ENCODE results near the gene MILR1.
"Not testable (repeated sequence)": the region's sequence is repeated elsewhere in the genome, so short reads cannot be mapped to it uniquely, and the experiment has no call there.

Gene MILR1

DNA sequence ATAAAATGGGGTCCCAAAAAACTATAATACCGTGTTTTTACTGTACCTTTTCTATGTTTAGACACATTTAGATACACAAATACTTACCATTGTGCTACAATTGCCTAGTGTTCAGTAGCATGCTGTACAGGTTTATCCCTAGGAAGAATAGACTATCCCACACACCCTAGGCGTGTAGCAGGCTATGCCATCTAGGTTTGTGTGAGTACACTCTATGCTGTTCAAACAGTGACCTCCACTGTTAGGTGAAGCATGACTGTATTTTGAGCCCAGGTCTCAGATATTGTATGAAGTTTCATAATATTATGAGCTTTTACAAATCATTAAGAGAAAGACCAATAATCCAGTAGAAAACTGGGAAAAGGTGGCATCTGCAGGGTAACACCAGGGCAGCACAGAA is 23.6 kb downstream of the MILR1 start:
- no peak for DNase-seq

DNA sequence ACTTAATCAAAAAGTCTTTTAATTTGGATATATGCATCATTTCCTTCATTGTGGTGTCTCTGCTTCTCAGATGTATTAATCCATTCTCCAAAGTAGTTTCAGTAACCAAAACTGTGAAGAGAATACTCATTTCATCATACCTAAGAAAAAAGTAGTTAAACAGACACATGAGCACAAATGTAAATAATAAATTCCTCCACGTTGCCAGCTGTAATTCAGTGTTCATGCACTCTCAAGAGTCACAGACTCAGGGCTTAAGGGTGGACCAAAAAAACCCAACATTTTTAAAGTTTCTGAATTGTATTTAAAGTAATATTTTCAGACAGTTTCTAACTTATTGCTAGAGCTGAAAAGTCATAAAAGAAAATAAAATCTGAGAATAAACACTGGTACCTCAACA is 28.9 kb downstream of the MILR1 start:
- DNase-seq, result no peak

DNA sequence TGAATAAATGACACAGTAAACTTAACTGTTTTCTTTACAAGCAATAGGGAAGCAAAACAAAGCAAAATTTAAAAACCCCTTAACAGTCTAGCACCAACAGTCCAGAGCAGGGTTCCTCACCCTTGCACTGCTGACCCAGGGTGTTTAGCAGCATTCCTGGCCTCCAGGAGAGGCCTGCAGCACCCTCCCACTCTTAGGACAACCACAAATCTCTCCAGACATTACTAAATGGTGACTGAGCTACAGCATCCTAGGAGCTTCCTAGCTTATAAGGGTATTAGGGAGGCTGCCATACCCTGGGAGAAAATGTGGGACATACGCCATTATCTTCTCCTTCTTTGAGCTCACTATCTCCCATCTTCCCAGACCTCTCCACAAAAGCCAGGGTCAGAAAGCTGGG is 32.0 kb downstream of the MILR1 start:
- no peak for DNase-seq

DNA sequence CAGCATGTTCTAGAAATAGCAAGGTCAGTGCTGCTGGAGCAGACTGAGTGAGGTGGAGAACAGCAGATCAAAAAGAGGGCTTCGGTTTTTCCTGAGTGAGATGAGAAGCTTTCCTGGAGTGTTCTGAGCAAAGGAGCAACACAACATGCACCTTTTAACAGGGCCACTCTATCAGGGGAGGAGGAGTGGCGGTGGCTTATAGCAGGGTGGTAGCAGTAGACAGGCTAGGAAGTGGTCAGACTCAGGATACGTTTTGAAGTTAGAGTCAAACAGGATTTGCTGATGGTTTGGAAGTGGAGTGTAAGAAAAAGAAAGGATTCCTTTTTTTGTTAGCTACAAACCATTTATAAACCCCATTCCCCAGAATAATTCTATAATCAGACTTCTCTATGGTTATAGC is 35.5 kb downstream of the MILR1 start:
- no peak for DNase-seq

DNA sequence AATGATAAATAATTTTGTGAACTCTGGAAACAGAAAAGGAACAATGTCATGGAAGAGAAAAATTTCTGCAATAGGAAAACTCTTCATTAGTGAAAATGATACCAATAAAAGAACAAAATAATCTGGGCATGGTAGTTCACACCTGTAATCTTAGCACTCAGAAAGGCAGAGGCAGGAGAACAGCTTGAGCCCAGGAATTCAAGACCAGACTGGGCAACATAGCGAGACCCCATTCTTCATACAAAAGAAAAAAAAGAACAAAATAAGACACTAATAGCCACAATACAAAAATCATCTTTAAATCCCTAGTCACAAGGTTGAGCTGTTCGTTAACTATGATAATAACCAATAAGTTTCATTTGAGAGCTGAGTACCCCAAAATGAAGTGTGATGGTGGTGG is 39.4 kb downstream of the MILR1 start:
- DNase-seq, result no peak

DNA sequence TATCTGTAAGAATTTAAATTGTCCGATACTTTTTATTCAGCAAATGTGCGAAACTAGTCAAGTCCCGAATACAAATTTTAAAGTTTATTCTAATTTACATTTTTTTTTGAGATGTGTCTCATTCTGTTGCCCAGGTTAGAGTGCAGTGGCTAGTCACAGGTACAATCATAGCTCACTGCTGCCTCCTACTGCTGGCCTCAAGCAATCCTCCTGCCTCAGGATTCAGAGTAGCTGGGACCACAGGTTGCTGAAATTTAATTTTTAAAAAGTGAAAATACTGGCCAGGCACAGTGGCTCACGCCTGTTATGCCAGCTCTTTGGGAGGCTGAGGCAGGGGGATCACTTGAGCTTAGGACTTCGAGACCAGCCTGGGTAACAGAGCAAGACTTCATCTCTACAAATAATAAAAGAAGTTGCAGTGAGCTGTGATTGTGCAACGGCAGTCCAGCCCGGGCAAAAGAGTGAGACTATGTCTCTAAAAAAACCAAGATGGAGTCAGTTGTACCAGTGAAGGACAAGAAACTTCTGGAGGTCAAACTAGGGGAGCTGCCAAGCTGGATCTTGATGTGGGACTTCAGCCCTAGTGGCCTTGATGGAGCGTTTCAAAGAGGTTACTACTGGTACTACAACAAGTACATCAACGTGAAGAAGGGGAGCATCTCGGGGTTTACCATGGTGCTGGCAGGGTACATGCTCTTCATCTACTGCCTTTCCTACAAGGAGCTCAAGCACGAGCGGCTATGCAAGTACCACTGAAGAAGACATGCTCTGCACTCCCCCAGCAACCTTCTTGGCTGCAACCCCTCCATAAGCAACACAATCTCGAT is 42.3 kb downstream of the MILR1 start:
- peak in 1 of 2 experiments; percentile 9 for DNase-seq

DNA sequence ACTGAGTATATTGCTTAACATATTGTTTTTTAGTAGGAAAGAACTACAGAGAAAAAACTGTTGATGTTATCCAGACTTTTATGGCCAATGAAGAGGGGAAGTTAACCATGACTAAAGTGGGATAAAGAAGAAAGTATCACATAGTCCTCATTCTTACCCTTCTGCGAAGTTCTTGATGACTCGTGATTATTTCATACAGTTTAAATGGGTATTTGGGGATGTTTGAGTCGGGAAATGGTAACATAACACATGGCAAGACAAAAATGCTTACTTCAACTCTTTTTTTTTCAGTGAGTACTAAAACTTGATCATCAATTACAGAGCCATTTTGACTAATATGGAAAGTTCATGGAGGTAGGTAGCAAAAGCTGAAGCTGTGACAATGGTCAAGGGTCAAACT is 43.1 kb downstream of the MILR1 start:
- DNase-seq, result no peak

DNA sequence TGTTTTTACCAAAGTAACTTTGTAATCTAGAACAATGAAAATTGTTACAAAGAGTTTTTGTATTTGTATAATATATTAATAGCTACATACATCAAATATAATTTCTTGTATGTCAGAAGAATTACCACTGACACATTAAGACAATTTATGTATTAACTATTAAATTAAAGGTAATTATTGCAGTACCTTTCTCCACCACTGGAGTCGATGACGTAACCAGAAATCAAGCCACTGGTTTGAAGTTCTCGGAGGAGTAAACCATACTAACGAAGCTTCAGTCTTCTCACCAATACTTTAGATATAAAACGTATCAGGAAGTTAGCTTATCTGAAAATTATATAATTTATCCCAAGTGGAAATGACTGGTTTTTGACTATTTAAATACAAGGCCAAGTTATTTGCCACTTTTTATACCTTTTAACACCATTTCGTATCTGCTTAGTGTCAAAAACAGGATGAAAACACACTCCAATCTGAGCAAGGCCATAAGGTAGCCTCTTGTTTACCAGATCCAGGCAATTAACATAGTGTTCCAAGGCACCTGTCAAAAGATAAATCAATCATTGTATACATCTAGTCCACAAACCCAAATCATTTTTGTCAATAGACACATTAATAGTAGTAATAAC is 43.7 kb downstream of the MILR1 start:
- DNase-seq, result peak in 1 of 2 experiments; percentile 35

DNA sequence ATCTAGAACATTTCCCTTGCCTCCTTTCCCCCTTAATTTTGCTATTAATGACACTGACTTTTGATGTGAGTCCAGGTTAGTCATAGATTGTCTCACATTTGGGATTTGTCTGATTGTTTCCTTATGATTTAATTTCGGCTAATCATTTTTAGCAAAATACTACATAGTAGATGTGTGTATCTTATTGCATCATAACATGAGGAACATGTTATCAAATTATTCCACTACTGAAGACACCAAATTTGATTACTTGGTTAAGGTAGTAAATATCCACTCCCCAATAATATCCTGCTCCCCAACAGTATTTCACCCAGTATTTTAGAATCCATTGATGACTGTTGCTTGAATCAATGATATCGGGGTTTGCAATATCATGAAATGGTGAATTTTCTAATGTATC is 45.2 kb downstream of the MILR1 start:
- DNase-seq, result no peak

DNA sequence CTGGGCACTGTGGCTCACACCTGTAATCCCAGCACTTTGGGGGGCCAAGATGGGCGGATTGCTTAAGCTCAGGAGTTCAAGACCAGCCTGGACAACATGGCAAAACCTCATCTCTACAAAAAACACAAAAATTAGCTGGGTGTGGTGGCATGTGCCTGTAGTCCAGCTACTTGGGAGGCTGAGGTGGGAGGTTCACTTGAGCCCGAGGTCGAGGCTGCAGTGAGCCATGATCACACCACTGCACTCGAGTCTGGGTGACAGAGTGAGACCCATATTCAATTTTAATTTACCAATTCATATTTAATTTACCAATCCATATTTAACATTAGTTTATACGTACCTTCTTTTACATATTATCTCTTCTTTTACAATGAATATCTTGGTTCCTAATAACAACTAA is 46.4 kb downstream of the MILR1 start:
- DNase-seq, result not testable (repeated sequence)

DNA sequence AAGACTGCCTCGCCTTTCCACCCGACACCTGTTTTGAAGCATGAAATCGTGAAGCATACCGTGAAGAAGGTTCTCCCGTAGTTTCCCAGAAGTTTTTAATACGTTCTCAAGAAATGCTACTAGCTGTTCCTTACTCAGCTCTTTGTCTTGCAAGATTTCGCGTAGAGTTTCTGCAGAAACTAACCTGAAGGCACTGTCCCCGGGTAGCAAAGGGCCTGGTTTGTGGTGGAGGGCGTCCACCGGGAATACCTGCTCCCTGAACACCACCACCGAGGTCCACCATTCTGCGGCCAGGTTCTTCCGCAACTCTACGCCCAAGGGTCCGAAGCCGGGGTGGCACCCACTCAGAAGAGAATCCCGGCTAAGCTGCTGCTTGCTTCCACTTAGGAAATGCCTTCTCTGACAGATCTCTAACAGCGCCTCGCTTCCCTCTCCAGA is 47.5 kb downstream of the MILR1 start:
- peak; percentile 65 to 76 for DNase-seq

DNA sequence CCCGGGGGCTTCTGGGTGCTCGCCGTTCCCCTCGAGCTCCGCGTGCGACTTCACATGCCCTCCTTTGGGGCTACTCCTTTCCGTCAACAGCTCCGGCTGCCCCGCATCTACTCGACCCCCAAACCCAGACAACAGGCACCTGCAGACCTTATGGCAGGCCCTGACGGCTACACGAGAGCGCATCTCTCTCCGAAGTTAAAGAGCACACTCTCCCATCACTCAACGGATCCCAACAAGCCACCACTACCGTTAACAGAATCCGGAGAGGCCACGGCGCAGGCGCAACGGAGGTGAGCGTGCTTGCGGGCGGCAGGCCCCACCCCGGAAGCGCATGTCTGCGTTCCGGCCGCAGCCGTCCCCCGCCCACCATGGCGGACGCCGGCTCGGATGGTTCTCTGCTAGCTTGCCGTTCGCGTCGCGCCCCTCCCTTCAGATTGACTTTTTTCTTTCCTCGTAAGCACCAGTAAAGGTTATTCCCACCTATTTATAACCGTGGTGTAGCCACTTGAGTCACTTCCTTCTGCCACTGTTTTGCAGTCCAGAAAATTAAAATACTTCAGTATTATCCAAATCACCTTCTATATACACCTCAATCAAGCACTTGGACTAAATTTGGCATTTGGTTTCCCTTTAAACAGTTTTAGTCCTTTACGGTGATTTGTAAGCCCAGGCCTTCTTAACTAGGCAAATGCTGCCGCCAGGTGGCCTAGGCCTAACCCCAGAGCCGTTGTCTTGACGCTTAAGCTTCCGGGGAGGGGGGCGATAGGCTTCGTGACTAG is 48.1 kb downstream of the MILR1 start, which contains the start of gene POLG2:
POLG2 (minus strand) TSS at position 269 of the 779 bp plus-strand sequence; CDS start at position 183, 86 bp downstream.
- peak; percentile 91 to 94 for DNase-seq

DNA sequence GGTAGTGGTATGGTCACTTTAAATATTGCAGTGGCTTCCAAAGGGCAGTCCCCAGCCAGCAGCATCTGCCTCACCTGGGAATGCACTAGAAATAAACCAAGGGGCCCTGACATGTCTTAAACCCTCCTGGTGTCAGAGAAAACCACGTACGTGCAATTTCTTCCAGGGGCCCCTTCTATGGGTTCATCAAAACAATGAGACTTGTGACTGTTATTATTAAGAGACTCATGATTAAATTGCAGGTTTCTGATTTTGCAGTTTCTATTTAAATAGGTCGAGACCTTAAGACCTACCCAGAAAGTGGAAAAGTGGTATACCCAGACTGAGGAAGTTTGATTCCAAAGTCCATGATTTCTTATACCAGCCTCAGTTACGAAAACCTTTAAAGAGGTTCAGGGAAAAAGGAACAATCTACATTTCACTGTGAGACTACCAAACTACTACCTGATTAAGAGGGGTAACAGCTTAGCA is 48.7 kb downstream of the MILR1 start:
- DNase-seq, result no peak

DNA sequence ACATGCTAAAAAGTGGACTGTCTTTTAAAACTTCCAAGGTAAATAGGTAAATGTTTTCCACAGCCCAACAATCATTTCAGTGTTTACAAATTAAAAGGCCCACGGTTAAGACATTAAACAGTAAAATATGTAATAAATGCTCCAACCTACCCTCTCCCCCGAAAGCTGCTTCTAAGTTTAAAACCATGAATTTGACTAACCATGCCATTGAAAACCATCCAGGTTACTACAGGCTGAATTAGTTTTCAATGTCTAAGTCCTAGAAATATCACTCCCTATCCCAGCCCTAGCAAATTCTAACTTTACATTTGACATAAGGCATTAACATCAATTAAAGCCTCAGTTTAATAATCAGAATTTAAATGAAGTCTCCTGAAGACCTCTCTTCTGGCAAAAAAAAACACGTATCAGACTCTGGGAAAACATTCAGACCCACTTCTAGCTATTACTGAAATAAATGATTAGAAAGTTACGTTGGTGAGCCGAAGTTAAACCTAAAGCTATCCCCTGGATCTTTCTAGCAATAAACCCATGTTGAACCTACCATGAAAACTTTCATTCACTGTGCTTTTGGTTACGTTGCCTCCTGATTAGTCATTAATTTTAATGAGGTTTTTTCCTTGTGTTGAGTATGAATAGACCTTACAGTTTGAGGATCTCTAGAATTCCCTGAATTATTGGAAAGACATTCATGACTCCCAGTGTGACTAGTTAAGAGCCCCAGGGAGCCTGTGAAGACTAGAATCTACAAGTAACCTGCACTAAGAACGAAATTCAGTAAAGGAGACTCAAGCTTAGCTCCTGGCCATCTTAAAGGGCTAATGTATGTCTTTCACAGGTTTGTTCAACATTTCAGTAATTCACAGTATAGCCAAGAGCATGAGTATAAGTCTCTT is 49.6 kb downstream of the MILR1 start:
- DNase-seq, result no peak

DNA sequence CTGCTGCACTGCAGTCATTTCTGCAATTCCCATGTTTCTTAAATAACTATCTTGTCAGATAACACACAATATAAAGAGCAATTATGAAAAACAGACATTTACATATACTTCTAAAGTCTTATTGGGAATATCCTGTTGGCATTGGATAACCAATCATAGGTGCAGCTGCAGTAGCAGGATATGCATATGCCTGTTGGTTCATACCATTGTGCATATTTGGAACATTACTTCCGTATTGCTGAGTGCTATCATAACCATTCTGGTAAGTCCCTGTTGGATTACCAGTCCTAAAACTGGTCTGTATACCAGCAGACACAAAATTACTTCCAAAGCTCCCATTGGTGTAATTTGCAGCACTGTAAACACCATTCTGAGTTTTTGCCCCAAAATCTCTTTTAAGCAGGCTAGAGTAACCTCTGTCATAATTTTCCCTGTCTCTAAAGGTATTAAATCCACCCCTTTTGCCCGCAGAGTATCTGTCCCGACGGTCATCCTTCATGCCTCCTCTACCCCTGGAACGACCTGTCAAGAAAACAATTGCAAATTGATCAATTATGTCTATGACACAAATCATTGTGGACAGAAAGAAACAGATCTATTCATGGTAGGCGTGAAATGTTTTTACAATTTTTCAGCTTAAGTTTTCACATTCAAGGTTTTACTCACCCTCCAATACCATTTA is 51.0 kb downstream of the MILR1 start:
- DNase-seq, result no peak

DNA sequence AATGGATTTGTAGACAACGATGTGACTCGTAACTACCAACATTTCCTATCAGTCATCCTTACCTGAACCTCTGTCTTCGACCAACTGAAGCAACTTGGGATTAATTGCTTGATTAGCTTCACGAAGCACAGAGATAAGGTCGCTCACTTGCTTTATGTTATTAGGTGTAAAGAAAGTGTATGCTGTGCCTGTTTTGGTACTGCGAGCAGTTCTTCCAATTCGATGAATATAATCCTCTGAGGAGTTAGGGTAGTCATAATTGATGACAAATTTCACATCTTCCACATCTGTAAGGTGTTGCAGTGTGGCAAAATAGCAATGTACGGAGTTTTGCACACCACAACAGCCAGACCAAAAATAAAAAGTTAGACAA is 51.6 kb downstream of the MILR1 start:
- no peak for DNase-seq

DNA sequence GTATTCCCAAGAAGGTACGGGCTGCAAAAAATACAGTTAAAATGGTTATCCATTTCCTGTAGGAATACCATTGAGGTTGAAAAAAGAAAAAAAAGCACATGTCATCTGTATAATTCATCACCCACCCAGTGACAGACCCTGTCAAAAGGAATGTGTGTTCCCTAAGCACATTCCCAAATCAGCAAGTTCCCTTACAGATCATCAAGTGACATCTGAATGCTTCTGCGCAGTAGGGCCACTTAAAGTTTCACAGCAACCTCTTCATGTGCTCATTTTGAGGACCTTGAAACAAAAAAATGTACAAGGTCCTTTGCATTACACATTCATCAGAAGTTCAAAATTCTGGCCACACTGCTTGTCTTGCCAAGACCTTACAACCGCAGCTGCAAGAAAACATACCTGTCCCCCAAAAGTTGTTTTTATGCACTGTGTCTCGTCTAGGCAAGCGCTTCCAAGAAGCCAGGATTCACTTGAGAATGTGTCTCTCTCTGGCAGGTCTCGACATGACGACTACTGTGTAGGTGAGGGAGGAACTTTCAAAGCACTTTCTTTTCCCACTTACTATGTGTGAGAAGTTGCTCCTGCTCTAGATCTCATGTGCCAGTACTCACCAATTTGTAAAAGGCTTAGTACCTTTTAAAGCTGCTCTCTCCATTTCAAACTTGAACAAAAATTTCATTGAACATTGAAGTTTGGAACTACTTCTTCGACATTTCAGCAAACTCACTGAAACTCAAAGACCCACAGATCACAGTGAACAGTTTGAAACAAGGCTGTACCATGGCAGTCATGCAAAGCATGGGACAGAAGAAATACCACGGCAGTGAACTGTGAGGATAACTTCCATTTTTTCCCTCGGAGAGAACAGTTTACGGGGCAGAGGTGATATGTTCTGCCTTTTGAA is 52.2 kb downstream of the MILR1 start:
- DNase-seq, result no peak

DNA sequence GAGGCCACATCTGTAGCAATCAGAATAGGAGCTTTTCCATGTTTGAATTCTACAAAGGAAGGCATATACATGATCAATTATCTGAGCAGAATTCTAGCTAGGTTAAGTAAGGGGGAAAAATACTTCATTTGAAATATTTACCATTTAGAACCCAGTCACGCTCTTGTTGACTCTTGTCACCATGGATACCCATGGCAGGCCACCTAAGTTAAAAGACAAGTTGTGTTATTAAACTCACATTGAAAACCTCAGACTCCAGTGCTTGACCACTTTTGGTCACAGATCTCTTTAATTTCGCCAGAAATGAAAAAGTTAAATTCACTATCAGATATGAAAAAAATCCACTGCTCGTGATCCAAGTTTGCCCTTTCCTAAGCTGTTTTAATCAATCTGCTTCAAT is 53.1 kb downstream of the MILR1 start:
- DNase-seq, result no peak

DNA sequence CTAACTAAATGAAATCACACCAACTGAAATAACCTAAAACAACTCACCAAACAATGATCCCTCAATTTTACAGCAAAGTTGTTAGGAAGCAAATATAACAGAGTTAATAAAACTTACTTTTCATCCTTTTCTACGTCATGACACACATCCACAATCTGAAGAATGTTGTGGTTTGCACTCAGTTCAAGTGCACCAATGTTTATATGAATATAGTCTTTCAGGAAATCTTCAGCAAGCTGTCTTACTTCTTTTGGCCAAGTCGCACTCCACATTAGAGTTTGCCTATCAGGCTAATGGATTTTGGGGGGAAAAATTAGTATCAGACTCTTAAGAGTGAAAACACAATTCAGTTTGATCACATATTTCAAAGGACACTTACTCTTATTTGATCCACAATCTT is 53.9 kb downstream of the MILR1 start:
- DNase-seq, result no peak

DNA sequence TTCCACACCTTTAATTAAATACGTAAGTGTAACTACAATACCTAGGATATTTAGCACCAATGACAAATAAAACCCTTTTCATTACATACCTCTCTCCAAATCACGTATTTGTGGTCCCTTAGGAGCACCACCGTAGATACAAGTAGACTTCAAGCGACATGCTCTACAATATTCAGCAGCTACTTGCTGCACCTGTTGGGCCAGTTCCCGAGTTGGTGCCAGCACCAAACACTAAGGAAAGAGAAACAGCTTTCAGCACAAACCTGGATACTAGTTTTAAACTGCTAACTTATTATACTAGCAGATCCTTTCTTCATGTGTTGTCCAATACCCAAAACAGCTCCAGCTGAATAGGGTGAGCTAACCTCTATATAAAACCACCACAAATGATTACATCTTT is 54.4 kb downstream of the MILR1 start:
- DNase-seq, result no peak
